Measurements from ENCODE around the gene AKR1C2.
"Not testable (repeated sequence)": the region's sequence is repeated elsewhere in the genome, so short reads cannot be mapped to it uniquely, and the experiment has no call there.

AKR1C2 gene
- total RNA-seq = 0 reads per million in 2 experiments

DNA sequence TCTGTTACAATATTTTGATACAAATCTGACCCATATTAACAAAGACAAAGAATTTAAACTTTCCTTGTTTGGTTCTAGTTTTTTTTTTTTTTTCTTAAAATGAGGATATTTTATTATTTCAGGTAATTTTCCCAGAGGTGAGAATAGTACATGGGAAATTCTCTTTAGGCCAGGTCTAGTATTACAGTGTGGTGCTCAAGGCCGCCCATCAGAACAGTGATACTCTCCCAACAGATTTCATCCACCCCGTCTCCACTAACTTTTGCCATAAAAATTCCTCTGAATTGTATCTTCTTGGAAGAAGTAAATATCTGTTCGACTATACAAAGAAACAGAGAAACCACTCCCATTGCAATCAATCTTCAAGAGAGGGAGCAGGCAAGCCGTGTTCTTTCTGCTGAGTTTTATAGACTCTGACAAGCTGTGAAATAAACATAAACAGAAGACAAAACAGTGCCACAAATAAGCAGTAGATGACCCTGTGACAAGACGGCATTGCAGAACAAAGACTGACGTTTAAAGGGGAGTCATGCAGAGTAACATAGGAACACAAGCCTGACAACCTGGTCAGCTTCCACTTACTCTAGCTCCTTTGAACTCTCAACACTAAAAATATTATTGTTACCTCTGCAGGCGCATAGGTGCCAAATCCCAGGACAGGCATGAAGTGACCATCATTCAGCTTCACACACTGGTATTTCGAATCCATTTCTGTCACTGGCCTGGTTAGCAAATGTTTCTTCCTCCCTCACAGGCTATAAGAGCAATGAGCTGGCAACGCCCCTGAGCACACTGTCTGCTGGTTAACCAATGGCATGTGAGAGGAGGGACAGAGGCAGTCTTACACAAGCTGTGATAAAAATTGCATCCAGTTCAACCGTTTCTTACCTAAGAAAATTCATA, at the start of gene AKR1C2:
Gene AKR1C2 (minus strand): TSS at position 731 of the 903 bp plus-strand sequence. CDS start 22 bp downstream, at position 709.
- DNase-seq (ENCODE audit: low read depth) = not testable (repeated sequence)

DNA sequence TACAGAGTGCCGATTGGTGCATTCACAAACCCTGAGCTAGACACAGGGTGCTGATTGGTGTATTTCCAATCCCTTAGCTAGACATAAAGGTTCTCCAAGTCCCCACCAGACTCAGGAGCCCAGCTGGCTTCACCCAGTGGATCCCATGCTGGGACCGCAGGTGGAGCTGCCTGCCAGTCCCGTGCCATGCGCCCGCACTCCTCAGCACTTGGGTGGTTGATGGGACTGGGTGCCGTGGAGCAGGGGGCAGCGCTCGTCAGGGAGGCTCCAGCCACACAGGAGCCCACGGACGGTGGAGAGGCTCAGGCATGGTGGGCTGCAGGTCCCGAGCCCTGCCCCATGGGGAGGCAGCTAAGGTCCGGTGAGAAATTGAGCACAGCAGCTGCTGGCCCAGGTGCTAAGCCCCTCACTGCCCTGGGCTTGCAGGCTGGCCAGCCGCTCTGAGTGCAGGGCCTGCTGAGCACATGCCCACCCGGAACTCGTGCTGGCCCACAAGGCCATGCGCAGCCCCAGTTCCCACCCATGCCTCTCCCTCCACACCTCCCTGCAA, 49.4 kb upstream of the AKR1C2 start:
- DNase-seq (ENCODE audit: low read depth) = not testable (repeated sequence)

DNA sequence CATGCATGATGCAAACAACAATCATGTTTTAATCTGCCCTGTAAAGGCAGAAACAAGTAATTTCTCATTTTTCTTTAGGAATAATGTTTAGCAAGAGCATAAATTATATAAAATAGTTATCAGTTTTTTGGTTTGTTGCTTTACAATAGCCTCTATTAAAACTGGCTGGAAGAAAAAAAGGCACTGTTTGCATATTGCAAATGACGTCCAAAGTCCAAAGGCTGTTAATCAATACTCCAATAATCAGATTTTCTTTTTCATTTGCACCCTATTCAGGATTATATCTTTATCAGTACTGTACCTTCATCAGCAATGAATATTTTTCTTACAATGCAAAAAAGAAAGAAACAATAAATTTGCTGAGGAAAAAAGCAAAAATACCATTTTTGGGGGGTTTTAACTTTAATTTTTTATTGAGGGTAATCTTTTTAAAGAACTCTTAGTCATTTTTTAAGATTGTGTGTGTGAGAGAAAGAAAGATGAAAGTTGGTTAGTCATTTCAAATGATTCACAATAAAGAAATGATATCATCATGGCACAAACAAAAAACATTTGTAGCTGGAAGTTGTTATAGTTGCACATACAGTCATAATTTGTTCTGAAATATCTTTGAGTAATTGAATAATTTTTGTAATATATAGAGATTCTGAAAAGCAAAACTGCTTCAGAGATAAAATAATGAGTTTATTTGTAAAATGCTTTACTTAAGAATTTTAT, 44.4 kb upstream of the AKR1C2 start:
- no peak for DNase-seq (ENCODE audit: low read depth)

DNA sequence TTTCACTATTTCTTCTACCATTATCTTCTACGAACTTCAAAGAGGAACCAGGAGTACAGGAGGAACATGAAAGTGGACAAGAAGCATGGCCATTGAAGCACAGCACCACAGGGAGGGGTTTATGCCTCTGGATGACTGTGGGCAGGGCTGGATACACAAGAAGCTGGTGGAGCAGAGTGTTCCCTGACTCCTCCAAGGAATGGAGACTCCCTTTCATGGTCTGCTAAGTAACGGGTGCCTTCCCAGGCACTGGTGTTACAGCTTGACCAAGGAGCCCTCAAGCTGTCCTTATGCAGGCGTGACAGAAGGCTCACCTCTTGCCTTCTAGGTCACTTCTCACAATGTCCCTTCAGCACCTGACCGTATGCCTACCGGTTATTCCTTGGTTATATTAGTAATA, 43.4 kb upstream of the AKR1C2 start:
- not testable (repeated sequence) for DNase-seq (ENCODE audit: low read depth)

DNA sequence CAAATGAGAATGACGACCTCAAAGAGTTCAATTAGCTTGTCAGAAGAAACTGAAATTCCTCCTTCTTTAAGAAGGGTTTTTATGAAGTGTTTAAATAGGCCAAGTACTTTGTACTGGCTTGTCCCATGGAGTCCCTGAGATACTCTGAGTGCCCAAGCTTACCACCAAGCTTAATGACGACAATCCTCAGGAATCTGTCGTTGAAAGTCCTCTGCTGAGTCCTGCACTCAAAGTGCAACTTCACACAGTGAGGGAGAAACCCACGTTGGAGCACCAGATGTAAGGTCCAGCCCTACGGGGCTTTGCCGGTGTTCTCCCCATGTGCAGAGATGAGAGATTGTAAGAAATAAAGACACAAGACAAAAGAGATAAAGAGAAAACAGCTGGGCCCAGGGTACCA, 42.8 kb upstream of the AKR1C2 start:
- no peak for DNase-seq (ENCODE audit: low read depth)

DNA sequence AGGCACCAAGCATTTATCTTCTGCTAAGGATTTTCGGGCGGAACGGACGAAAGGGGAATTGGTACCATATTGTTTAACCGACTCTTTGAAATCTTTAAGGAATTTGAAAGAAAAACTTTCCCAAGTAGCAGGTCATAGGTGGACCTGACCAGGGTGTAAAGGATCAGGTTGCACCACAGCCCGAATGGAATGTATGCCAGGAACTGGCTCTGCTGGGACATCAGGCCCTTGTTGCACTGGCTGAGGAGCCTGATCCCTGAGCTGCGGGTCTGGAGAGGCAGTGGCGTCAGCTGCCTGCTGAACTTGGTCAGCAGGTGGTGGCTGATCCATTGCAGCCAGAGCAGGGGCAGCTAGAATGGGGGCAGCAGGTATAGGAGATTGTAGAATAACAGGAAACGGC, 41.4 kb upstream of the AKR1C2 start:
- no peak for DNase-seq (ENCODE audit: low read depth)

DNA sequence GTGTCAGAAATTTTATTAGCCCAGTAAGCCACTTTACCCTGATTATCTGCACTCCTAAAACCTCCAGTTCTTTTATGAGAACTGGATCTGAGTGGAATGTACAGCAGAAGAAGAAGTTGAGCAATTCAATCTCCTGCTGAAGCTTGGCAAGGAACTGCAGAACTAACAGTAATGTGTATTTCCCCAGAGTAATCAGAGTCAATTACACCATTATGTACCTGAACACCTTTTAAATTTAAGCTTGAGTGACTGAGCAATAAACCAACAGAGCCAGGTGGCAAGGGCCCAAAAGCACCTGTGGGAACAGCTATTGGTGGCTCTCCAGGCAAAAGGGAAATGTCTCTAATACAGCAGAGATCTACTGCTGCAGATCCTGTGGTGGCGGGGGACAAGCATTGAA, 40.1 kb upstream of the AKR1C2 start:
- no peak for DNase-seq (ENCODE audit: low read depth)

DNA sequence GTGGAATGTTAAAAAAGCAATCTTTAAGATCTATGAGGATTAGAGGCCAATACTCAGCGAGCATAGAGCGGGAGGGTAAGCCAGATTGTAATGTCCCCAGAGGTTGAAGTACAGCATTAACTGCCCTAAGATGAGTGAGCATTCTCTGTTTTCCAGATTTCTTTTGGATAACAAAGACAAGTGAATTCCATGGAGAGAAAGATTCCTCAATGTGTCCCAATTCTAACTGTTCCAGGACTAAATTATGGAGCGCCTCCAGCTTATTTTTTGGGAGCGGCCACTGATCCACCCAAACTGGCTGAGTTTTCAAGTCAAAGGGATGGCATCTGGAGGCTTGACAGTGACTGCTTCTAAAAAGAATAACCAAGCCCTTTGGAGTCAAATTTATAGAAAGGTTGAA, 39.3 kb upstream of the AKR1C2 start:
- no peak for DNase-seq (ENCODE audit: low read depth)

DNA sequence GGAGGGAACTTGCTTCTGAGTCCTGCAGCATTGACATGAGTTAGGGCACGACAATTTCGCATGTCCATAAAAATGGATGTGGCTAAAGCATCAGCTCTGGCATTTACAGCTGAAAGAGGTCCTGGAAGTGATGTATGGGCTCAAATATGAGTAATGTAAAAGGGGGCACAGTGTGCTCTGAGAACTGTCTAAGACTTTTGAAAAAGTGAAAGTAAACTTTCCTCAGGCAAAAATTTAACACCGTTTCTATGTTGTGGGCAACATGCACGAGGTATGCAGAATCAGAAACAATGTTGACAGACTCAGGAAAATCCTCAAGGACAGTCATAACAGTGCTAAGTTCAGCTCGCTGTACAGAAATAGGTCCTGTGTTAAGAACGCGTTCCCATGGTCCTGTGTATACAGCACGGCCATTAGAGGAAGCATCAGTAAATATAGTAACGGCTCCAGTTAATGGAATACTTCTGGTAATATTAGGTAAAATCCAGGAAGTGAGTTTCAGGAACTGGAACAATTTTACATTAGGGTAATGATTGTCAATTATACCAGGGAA, 37.9 kb upstream of the AKR1C2 start:
- no peak for DNase-seq (ENCODE audit: low read depth)

DNA sequence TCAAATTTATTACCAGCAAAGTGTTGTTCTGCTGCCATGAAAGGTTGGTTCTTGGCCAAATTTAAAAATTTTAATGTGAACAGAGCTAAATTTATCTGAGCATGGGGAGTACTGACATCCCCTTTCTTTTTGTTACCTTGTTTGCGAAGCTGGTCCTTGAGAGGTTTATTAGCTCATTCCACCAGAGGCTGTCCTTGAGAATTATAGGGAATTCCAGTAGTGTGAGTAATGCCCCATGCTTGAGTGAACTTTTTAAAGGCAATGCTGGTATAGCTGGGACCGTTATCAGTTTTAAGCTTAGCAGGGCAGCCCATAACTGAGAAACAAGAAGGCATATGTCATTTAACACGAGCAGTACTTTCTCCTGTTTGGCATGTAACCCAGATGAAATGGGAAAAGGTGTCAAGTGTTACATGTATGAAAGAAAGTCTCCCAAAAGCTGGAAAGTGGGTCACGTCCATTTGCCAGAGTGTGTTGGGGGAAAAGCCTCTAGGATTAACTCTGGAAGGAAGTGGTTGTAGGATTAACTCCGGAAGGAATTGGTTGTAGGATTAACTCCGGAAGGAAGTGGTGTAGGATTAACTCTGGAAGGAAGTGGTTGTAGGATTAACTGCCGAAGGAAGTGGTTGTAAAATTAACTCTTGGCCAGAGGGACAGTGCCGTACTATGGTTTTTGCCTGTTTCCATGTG, 37.3 kb upstream of the AKR1C2 start:
- DNase-seq (ENCODE audit: low read depth) = no peak

DNA sequence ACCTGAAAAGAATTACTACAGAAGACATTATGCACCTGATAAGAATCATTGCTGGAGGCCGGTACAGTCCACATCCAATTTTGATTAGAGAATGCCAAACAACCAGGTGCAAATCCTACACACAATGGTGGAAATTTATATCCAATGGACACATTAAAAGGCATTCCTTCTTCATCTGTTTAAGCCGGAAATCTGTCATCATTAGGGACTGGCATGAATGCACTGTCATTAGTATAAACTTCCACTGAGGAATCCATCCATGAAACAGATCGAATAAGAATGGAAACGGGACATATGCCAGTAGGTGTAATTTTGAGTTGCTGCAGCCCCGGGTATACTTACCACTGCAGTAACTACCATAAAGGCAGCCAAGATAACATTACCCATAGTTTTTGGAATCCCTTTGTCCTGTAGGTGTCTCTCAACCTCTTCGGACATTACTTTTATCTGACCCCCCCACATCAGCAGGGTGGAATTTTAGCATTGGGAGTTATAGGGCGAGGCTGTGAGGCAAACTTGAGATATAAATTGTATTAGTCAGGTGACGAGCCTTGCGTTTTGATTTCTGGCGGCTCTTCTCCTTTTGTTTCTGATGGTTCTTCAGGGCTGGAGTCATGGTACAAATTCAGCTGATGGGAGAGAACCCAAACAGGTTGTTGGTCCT, 36.5 kb upstream of the AKR1C2 start:
- no peak for DNase-seq (ENCODE audit: low read depth)

DNA sequence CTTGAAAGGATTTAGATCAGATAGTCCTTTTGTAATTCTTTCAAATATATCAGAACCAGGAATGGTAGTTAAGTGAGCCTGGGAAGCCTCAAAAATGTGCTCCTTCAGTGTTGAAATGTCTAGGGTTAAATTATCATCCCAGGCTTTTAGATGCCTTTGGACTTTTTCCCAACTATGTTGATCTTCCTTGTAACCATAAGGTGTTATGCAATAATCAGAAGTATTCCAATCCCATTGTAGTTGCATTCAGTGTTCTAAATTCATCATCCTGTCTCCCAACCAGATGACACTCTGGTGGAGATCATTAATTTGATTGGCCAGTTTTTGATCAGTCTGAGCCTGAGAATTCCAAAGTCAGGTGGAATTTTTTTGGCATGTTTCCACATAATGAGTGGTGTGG, 35.1 kb upstream of the AKR1C2 start:
- no peak for DNase-seq (ENCODE audit: low read depth)

DNA sequence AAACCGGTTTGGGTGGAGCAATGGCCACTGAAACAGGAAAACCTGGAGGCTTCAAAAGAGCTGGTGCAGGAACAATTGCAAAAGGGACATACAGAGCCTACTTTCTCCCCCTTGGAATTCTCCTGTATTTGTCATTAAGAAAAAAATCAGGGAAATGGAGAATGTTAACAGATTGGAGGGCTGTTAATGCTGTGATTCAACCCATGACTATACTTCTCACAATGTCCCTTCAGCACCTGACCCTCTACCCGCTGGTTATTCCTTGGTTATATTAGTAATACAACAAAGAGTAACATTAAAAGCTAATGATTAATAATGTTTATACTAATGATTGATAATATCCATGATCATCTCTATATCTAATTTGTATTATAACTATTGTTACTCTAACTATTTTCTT, 34.4 kb upstream of the AKR1C2 start:
- no peak for DNase-seq (ENCODE audit: low read depth)

DNA sequence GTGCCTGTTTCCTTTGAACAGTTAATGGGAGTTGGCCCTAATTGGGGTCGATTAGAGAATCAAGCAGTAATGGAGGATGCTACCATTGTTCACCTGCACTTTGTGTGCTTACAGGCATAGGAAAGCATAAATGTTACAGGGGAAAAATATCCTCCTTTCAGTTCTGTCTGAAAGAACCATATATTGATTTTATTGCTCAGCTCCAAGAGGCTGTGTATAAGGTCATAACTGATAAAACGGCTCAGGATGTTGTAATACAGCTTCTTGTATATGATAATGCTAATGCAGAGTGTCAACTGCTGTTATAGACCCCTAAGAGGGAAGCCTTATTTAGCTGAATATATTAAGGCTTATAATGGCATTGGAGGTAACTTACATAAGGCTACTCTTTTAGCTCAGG, 32.9 kb upstream of the AKR1C2 start:
- no peak for DNase-seq (ENCODE audit: low read depth)

DNA sequence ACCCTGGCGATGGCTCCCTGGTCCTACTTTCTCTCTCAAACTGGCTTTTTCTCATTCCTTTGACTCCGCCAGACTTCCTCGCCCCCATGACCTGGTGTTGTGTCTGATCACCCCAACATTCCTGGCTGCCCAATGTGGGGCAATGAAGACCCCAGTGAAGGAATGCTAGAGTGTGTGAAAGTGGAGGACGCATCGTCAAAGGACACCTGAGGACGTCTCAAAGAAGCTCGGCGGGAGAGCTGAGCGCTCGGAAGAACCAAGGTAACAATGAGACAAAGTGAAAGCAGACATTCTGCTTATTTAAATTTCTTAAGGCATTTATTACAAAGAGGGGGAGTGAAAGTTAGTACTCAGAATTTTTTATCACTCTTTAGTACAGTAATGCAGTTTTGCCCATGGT, 31.7 kb upstream of the AKR1C2 start:
- DNase-seq (ENCODE audit: low read depth) = no peak

DNA sequence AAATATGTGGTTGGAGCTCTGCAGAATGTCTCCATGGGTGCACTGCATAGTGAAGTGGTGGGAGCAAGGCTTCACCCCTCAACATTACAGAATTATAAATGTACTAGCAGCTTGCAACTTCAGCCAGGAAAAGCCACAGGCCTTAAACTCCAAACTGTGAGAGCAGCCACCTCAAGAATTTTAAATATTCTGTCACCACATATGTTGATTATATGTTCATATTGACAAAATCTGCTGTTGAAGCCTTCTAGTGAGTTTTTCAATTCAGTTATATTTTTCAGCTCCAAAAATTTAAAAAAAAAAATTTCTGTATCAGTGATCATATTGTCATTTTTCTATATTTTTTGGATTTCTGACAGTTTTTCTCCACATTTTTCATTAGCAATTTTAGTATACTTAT, 30.9 kb upstream of the AKR1C2 start:
- no peak for DNase-seq (ENCODE audit: low read depth)

DNA sequence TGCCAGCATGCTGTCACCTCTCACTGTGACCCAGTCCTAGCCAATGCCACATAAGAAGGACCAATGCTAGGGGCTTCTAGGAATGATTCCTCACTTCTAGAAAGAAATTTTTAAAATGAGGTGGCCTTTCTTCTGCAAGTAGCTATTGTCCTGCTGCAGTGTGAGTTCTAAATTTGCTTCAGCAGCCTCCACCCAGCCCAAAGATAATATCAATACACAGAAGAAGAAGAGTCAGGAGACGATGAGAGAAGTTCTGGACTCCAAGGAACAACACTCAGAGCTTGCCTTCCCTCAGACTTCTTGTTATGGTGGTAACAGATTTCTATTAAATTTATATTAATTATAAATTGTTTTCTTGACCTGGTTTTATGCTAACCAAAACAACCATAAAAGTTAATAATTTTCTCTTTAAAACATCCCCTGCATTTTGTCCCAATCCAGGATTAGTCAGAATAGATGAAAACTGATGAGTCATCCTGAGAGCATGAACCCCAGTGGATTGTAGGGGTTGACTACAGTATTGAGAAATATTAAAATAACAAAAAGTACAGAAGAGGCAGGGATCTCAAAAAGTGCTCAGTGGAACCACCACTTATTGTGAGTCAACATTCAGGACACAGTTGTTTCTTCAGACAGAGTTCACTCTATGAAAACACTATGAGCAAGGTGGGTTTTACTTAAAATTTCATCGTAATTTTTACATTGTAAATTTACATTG, 29.6 kb upstream of the AKR1C2 start:
- DNase-seq (ENCODE audit: low read depth) = no peak

DNA sequence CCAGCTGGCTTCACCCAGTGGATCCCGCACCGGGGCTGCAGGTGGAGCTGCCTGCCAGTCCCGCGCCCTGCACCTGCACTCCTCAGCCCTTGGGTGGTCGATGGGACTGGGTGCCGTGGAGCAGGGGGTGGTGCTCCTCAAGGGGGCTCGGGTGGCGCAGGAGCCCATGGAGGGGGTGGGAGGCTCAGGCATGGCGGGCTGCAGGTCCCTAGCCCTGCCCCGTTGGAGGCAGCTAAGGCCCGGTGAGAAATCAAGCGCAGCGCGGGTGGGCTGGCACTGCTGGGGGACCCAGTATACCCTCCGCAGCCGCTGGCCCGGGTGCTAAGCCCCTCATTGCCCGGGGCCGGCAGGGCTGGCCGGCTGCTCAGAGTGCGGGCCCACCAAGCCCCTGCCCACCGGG, 28.8 kb upstream of the AKR1C2 start:
- DNase-seq (ENCODE audit: low read depth) = not testable (repeated sequence)

DNA sequence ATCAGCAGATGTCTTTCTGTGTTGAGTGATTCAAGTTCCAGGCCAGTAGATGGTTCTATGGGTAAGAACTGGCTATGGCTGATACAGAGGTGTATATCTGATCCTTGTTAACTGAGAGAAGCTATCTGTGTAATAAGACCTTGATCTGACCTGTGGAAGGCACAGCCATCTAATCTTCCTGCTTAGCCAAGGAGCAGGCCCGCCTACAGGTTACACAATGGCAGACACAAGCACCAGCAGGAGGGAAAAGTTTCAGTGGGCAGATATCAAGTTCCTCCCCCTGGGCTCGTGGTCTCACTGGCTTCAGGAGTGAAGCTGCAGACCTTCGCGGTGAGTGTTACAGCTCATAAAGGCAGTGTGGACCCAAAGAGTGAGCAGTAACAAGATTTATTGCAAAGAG, 27.9 kb upstream of the AKR1C2 start:
- not testable (repeated sequence) for DNase-seq (ENCODE audit: low read depth)

DNA sequence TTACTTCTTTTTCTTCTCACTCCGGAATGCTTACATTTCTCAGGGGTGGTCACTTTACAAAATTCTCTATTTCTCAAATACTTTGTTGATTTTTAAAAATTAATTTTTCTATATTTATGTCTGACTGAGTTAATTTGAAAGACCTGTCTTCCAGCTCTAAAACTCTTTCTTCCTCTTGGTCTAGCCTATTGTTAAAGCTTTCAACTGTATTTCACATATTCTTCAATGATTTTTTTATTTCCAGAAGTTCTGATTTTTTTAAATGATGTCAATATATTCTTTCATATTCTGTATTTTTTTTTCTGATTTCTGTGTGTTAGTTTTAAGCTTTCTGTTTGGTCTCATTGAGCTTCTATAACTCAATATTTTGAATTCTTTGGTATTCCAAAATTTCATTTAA, 27.3 kb upstream of the AKR1C2 start:
- DNase-seq (ENCODE audit: low read depth) = no peak

DNA sequence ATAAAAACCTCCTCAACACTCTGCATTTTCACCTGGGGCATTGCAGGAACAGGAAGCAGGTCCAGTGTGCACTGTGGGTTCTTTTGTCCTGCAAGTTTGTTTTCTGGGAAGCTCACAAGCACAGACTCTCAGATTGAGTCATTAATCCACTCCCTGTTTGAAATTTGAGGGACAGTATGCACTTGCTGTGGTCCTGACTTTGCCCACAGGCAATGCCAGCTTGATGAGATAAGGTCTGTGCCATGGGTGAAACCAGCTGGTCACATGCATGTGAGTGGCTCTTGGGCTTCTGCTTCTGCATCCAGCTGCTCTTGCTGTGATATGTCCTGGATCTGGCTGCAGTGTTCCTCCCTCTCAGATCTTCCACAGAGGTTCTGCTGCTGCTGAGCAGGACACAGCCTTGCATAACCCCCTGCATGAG, 21.8 kb upstream of the AKR1C2 start:
- DNase-seq (ENCODE audit: low read depth) = not testable (repeated sequence)

All from T follicular helper cell (primary cell).